GM19023 (cell line): Measurements from ENCODE around the gene DQX1.
"Not testable (repeated sequence)": the region's sequence is repeated elsewhere in the genome, so short reads cannot be mapped to it uniquely, and the experiment has no call there.

ENCODE experiments used
- ATAC-seq: cut with Tn5 transposase; IDR thresholded peaks from one replicate; pipeline ENCODE4 v1.9.1; 2021; ENCODE audit warnings: mild to moderate bottlenecking, moderate library complexity; ENCODE audit not compliant: unreplicated experiment

The DQX1 gene

GRCh38 chr2:74525717-74526648 lies at the start of gene DQX1:
Gene DQX1, minus strand, starts transcription at chr2:74526231. Its CDS starts 502 bp downstream, at chr2:74525729.
- no peak for ATAC-seq

- no peak for ATAC-seq
These were observed 49.3 kb upstream of the DQX1 start for GRCh38 chr2:74575320-74575719.

- no peak for ATAC-seq
These were observed 47.9 kb upstream of the DQX1 start for GRCh38 chr2:74573747-74574562.

- no peak for ATAC-seq
These were observed 46.3 kb upstream of the DQX1 start for GRCh38 chr2:74572178-74572925.

- ATAC-seq = peak; percentile 64
These were observed 45.0 kb upstream of the DQX1 start for GRCh38 chr2:74571058-74571457.

GRCh38 chr2:74569686-74570085 lies 43.7 kb upstream of the DQX1 start:
- ATAC-seq = no peak

- ATAC-seq = no peak
These were observed 41.9 kb upstream of the DQX1 start for GRCh38 chr2:74567881-74568280.

- no peak for ATAC-seq
These were observed 40.7 kb upstream of the DQX1 start for GRCh38 chr2:74566754-74567085.

GRCh38 chr2:74566076-74566753 lies 40.2 kb upstream of the DQX1 start:
- no peak for ATAC-seq

GRCh38 chr2:74564222-74564621 lies 38.2 kb upstream of the DQX1 start:
- ATAC-seq = no peak

- no peak for ATAC-seq
These were observed 36.2 kb upstream of the DQX1 start for GRCh38 chr2:74562126-74562775.

GRCh38 chr2:74561022-74561421 lies 35.0 kb upstream of the DQX1 start:
- ATAC-seq = not testable (repeated sequence)

- no peak for ATAC-seq
These were observed 34.6 kb upstream of the DQX1 start for GRCh38 chr2:74560591-74560990.

GRCh38 chr2:74559912-74560311 lies 33.9 kb upstream of the DQX1 start:
- no peak for ATAC-seq

GRCh38 chr2:74558284-74559230 lies 32.5 kb upstream of the DQX1 start:
- ATAC-seq = no peak

- ATAC-seq = no peak
These were observed 30.9 kb upstream of the DQX1 start for GRCh38 chr2:74556831-74557370.

GRCh38 chr2:74556159-74556558 lies 30.1 kb upstream of the DQX1 start:
- ATAC-seq = no peak

GRCh38 chr2:74555610-74556103 lies 29.6 kb upstream of the DQX1 start:
- ATAC-seq = no peak
